ENCODE data around the gene XIRP2.

- TF ChIP-seq CTCF (IDR thresholded peaks at IDR 0.05 in 4 of 5, conservative IDR thresholded peaks at IDR 0.05 in 1 of 5) = no peak
- no peak for TF ChIP-seq POLR2A (IDR thresholded peaks at IDR 0.05)
Observed at GRCh38 chr2:167059173-167059572, 170.9 kb downstream of the XIRP2 start.
